GM12878 (cell line): Measurements from ENCODE around the gene HAPLN2.

Experiments
- CBFB ChIP-seq: IDR thresholded peaks from 2 replicates; pipeline ENCODE4 v1.6.1; 2016; ENCODE audit warnings: antibody characterized with exemption, low read depth
- GATAD2B ChIP-seq: fragments of 450-650 bp; conservative IDR thresholded peaks from 2 replicates; pipeline ENCODE4 v1.6.1; 2017; ENCODE audit warnings: low read depth, mild to moderate bottlenecking, moderate library complexity
- JUNB ChIP-seq: IDR thresholded peaks from 2 replicates; pipeline ENCODE4 v1.6.1; 2016; ENCODE audit warnings: antibody characterized with exemption, mild to moderate bottlenecking
- NRF1 ChIP-seq: conservative IDR thresholded peaks from 2 replicates; pipeline ENCODE4 v1.6.1; 2011; ENCODE audit warnings: mild to moderate bottlenecking, low read depth, low read length, improper control_type of control experiment
- SMAD1 ChIP-seq: fragments of 450-650 bp; IDR thresholded peaks from 2 replicates; pipeline ENCODE4 v1.6.1; 2018; ENCODE audit warnings: mild to moderate bottlenecking, low read depth; ENCODE audit not compliant: partially characterized antibody
- SRF ChIP-seq, 2 experiments: IDR thresholded peaks; 2 replicates each; pipeline ENCODE4 v1.6.1; 2011; ENCODE audit warnings: low read depth in 2 of 2, low read length in 2 of 2, mild to moderate bottlenecking in 1 of 2, moderate library complexity in 1 of 2
- TAF1 ChIP-seq: IDR thresholded peaks from 2 replicates; pipeline ENCODE4 v1.6.1; 2011; ENCODE audit warnings: mild to moderate bottlenecking, low read depth, low read length, borderline replicate concordance
- TF ChIP-seq, protein P1 (sequence below), 3 experiments: IDR thresholded peaks in 2 of 3; conservative IDR thresholded peaks in 1 of 3; 2 replicates each; pipeline ENCODE4 v1.5.1; 2011; ENCODE audit warnings: low read depth in 3 of 3, low read length in 3 of 3, mild to moderate bottlenecking in 3 of 3, control low read depth in 2 of 3, moderate library complexity in 2 of 3, inconsistent platforms in 1 of 3, mixed read lengths in 1 of 3; ENCODE audit not compliant: control insufficient read depth in 2 of 3, insufficient read depth in 1 of 3; ENCODE audit errors: extremely low read depth in 1 of 3

GRCh38 chr1:156658945-156659574, 39.8 kb downstream of the HAPLN2 start:
- TF ChIP-seq GATAD2B, result no peak
- TF ChIP-seq TAF1, result no peak
- no peak for TF ChIP-seq JUNB
- no peak for TF ChIP-seq CBFB
- no peak for TF ChIP-seq SMAD1
- TF ChIP-seq, protein P1, sequence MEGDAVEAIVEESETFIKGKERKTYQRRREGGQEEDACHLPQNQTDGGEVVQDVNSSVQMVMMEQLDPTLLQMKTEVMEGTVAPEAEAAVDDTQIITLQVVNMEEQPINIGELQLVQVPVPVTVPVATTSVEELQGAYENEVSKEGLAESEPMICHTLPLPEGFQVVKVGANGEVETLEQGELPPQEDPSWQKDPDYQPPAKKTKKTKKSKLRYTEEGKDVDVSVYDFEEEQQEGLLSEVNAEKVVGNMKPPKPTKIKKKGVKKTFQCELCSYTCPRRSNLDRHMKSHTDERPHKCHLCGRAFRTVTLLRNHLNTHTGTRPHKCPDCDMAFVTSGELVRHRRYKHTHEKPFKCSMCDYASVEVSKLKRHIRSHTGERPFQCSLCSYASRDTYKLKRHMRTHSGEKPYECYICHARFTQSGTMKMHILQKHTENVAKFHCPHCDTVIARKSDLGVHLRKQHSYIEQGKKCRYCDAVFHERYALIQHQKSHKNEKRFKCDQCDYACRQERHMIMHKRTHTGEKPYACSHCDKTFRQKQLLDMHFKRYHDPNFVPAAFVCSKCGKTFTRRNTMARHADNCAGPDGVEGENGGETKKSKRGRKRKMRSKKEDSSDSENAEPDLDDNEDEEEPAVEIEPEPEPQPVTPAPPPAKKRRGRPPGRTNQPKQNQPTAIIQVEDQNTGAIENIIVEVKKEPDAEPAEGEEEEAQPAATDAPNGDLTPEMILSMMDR (IDR thresholded peaks at IDR 0.05 in 2 of 3, conservative IDR thresholded peaks at IDR 0.05 in 1 of 3; ENCODE audit: control insufficient read depth in 2 of 3, extremely low read depth in 1 of 3, insufficient read depth in 1 of 3, low read depth in 3 of 3, low read length in 3 of 3), result no peak
- no peak for TF ChIP-seq SRF (IDR thresholded peaks at IDR 0.05; ENCODE audit: low read depth in 2 of 2, low read length in 2 of 2)
- TF ChIP-seq NRF1, result no peak
